PC-3 (cell line): ENCODE measurements around the gene GATAD2B. TPM values are rescaled to one million over a fixed set of nuclear protein-coding genes. Genes with fewer than 3 reads are reported as not detected.
"Not testable (repeated sequence)": the region's sequence is repeated elsewhere in the genome, so short reads cannot be mapped to it uniquely, and the experiment has no call there.

Source experiments
- ATAC-seq: fragments of 200-7000 bp; cut with Tn5 transposase; 2 replicates; pipeline ENCODE4 v1.9.1; 2020; ENCODE audit warnings: mild to moderate bottlenecking, moderate library complexity
- BruUV-seq: library from RNA; stranded (reverse); fragments of 400-500 nt; replicated peaks from 2 replicates; lab custom pipeline; 2021; lab: Mats Ljungman, UMichigan
- CTCF ChIA-PET: fragments of 300-600 bp; sonication (Branson Sonifier 250); formaldehyde crosslinking; loops from one replicate; lab custom pipeline; 2022; ENCODE audit warnings: antibody characterized with exemption; lab: Charles Lee
- POLR2A ChIA-PET: fragments of 300-600 bp; sonication (Branson Sonifier 250); formaldehyde crosslinking; loops from one replicate; lab custom pipeline; 2022; ENCODE audit warnings: antibody characterized with exemption; ENCODE audit not compliant: unreplicated experiment; lab: Charles Lee
- DNase-seq: peaks from one replicate; pipeline ENCODE4 v3.0.0-alpha.2; 2015
- H2AFZ ChIP-seq: fragments of 300-600 bp; sonication (generic); 2 replicates; pipeline ENCODE4 v1.6.0; 2016; ENCODE audit warnings: antibody characterized with exemption, low read length
- H3F3A ChIP-seq: fragments of 300-600 bp; sonication (generic); one replicate; pipeline ENCODE4 v1.6.0; 2017; ENCODE audit warnings: antibody characterized with exemption, low read length, control low read depth, mild to moderate bottlenecking; ENCODE audit not compliant: unreplicated experiment
- H3K27ac ChIP-seq: fragments of 300-600 bp; sonication (generic); 2 replicates; pipeline ENCODE4 v1.5.1; 2016; ENCODE audit warnings: mild to moderate bottlenecking, low read length
- H3K27me3 ChIP-seq: fragments of 300-600 bp; sonication (generic); 2 replicates; pipeline ENCODE4 v1.6.1; 2016; ENCODE audit warnings: low read length, mixed read lengths
- H3K36me3 ChIP-seq: fragments of 300-600 bp; sonication (generic); 2 replicates; pipeline ENCODE4 v1.6.1; 2016; ENCODE audit warnings: low read depth, mixed run types, low read length, mixed read lengths
- H3K4me1 ChIP-seq: fragments of 300-600 bp; sonication (generic); 2 replicates; pipeline ENCODE4 v1.5.1; 2016; ENCODE audit warnings: low read length; ENCODE audit not compliant: insufficient read depth
- H3K4me2 ChIP-seq: fragments of 300-600 bp; sonication (generic); 2 replicates; pipeline ENCODE4 v1.6.0; 2016; ENCODE audit warnings: low read length
- H3K4me3 ChIP-seq: fragments of 300-600 bp; sonication (generic); 2 replicates; pipeline ENCODE4 v1.5.1; 2016; ENCODE audit warnings: mild to moderate bottlenecking, low read length, mixed read lengths
- H3K79me2 ChIP-seq: fragments of 300-600 bp; sonication (generic); 2 replicates; pipeline ENCODE4 v1.6.1; 2017; ENCODE audit warnings: low read length, mixed read lengths
- H3K9ac ChIP-seq: fragments of 300-600 bp; sonication (generic); 2 replicates; pipeline ENCODE4 v1.6.0; 2016; ENCODE audit warnings: mild to moderate bottlenecking, low read length
- H3K9me2 ChIP-seq: fragments of 300-600 bp; sonication (generic); replicated peaks from 2 replicates; pipeline ENCODE4 v1.6.1; 2016; ENCODE audit warnings: mixed run types, low read length, mixed read lengths
- H3K9me3 ChIP-seq: fragments of 300-600 bp; sonication (generic); 2 replicates; pipeline ENCODE4 v1.6.1; 2016; ENCODE audit warnings: low read length, mixed read lengths
- H4K20me1 ChIP-seq: fragments of 300-600 bp; sonication (generic); 2 replicates; pipeline ENCODE4 v1.6.1; 2016; ENCODE audit warnings: low read length, mixed read lengths
- CTCF ChIP-seq: fragments of 300-600 bp; sonication (generic); conservative IDR thresholded peaks from 2 replicates; pipeline ENCODE4 v1.5.1; 2017; ENCODE audit warnings: antibody characterized with exemption, low read depth, mild to moderate bottlenecking, low read length
- EZH2 ChIP-seq: fragments of 300-600 bp; sonication (generic); IDR thresholded peaks from one replicate; pipeline ENCODE4 v1.6.1; 2017; ENCODE audit warnings: antibody characterized with exemption, mild to moderate bottlenecking, low read length; ENCODE audit not compliant: unreplicated experiment
- EZH2phosphoT487 ChIP-seq: fragments of 300-600 bp; sonication (generic); IDR thresholded peaks from 2 replicates; pipeline ENCODE4 v1.6.1; 2018; ENCODE audit warnings: mild to moderate bottlenecking, antibody characterized with exemption, low read length, borderline replicate concordance
- intact Hi-C: fragments of 100-400 bp; cut with micrococcal nuclease; formaldehyde crosslinking; loops from 2 replicates; pipeline ENCODE4 v1.9.0; 2023
- total RNA-seq: library from RNA; depleted of rRNA; stranded (reverse); fragments of >200 nt; gene quantifications from 2 replicates; pipeline ENCODE4 v1.2.3, GENCODE V29; 2014

GATAD2B gene
- total RNA-seq, 1 experiment from 2014 or later: 7.2 TPM

GRCh38 chr1:153908071-153908470 is 14.7 kb downstream of the GATAD2B start:
- Histone ChIP-seq H3K79me2 (peaks cover 96% of the 10 kb centered on the region), H3K27me3 (no peaks in the 10 kb centered on the region), H3K36me3 (peaks cover 7% of the 10 kb centered on the region), H3K4me3 (no peak overlapping the region), H3K9me3 (no peaks in the 10 kb centered on the region), H2AFZ (no peak overlapping the region), H4K20me1 (0 out of 2 replicates have a peak, but pooled peaks cover 18% of the 10 kb centered on the region), H3K4me2 (no peak overlapping the region), H3K27ac (no peak overlapping the region), H3K9me2 (no peaks in the 10 kb centered on the region), H3K9ac (no peak overlapping the region), H3K4me1 (no peaks in the 10 kb centered on the region), H3F3A (peaks cover 4% of the 10 kb centered on the region)
- TF ChIP-seq EZH2: no peak
- TF ChIP-seq EZH2phosphoT487: no peak
- no peak for TF ChIP-seq CTCF
- BruUV-seq: no TSS peak
- ATAC-seq (no peak), DNase-seq (no peak)
- ChIA-PET CTCF (no interaction called here), POLR2A (interaction anchor here (0.6 kb wide), 1 partner anchor 421 kb away, joined by 4 read pairs; no protein-coding TSS in a partner anchor)
- intact Hi-C loops: no loop called here

DNA sequence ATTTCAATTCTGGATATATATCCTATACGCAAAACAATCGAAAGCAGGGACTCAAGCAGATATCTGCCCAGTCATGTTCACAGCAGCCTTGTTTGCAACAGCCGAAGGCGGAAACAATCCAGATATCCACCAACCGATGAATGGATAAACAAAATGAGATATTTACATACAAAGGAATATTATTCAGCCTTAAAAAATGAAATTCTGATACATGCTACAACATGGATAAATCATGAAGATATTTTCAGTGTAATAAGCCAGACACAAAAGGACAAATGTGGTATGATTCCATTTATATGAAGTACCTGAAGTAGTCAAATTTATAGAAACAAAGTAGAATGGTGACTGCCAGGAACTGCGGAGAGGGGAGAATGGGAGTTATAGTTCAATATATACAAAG is 15.6 kb downstream of the GATAD2B start:
- TF ChIP-seq EZH2 (no peak), CTCF (no peak), EZH2phosphoT487 (no peak)
- Histone ChIP-seq H3K9ac (no peak overlapping the region), H2AFZ (no peak overlapping the region), H3K4me3 (no peak overlapping the region), H3F3A (peaks cover 4% of the 10 kb centered on the region), H3K27ac (no peak overlapping the region), H3K4me2 (no peak overlapping the region), H3K27me3 (no peaks in the 10 kb centered on the region), H3K9me2 (no peaks in the 10 kb centered on the region), H4K20me1 (0 out of 2 replicates have a peak, but pooled peaks cover 18% of the 10 kb centered on the region), H3K4me1 (no peaks in the 10 kb centered on the region), H3K36me3 (peaks cover 7% of the 10 kb centered on the region), H3K9me3 (no peaks in the 10 kb centered on the region), H3K79me2 (peaks cover 96% of the 10 kb centered on the region)
- POLR2A ChIA-PET: no interaction called here
- no peak for ATAC-seq
- intact Hi-C loops: no loop called here
- CTCF ChIA-PET: no interaction called here
- no TSS peak for BruUV-seq
- no peak for DNase-seq

DNA sequence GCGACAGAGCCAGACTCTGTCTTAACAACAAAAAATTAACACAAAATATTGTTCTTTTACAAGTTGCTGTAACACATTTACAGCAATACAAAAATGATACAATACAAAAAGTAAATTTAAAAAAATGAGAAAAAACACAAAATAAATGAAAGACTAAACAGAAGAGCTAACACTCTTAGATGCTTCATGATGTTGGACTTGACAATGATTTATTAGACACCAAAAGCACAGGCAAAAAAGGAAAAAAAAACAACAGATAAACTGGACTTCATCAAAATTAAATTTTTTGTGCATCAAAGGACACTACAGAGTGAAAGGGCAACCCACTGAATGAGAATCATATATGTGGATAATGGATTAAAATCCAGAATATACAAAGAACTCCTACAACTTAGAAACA is 16.4 kb downstream of the GATAD2B start:
- Histone ChIP-seq H4K20me1 (0 out of 2 replicates have a peak, but pooled peaks cover 12% of the 10 kb centered on the region), H3K4me2 (no peak overlapping the region), H3K27me3 (no peaks in the 10 kb centered on the region), H3K79me2 (peaks cover 94% of the 10 kb centered on the region), H2AFZ (no peak overlapping the region), H3K4me3 (no peak overlapping the region), H3K36me3 (peaks cover 7% of the 10 kb centered on the region), H3K4me1 (no peaks in the 10 kb centered on the region), H3K9me3 (no peaks in the 10 kb centered on the region), H3F3A (peaks cover 4% of the 10 kb centered on the region), H3K9me2 (no peaks in the 10 kb centered on the region), H3K27ac (no peak overlapping the region), H3K9ac (no peak overlapping the region)
- ATAC-seq: no peak
- BruUV-seq: no TSS peak
- no peak for DNase-seq
- POLR2A ChIA-PET: no interaction called here
- CTCF ChIA-PET: no interaction called here
- TF ChIP-seq CTCF: no peak
- TF ChIP-seq EZH2: no peak
- no peak for TF ChIP-seq EZH2phosphoT487
- intact Hi-C loops: no loop called here

DNA sequence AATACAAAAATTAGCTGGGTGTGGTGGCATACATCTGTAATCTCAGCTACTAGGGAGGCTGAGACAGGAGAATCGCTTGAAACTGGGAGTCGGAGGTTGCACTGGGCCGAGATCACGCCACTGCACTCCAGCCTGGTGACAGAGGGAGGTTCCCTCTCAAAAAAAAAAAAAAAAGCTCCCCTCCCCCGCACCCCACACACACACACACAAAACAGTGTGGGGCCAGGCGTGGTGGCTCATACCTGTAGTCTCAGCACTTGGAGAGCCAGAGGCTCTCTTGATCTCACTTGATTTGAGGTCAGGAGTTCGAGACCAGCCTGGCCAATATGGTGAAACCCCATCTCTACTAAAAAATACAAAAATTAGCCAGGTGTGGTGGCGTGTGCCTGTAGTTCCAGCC is 16.9 kb downstream of the GATAD2B start:
- H3F3A ChIP-seq, H3K27ac ChIP-seq, DNase-seq, ATAC-seq, H3K4me1 ChIP-seq, CTCF ChIA-PET, intact Hi-C loops, H2AFZ ChIP-seq, H3K4me3 ChIP-seq, H3K9ac ChIP-seq, BruUV-seq, H3K27me3 ChIP-seq, H3K9me3 ChIP-seq, H3K4me2 ChIP-seq, H3K36me3 ChIP-seq, H3K9me2 ChIP-seq: not testable (repeated sequence)
- POLR2A ChIA-PET: interaction anchor here (0.6 kb wide), 1 partner anchor 394 kb away, joined by 4 read pairs; no protein-coding TSS in a partner anchor
- H3K79me2 ChIP-seq: peaks cover 94% of the 10 kb centered on the region
- 0 out of 2 replicates have a peak, but pooled peaks cover 12% of the 10 kb centered on the region for H4K20me1 ChIP-seq
